GM19455 (cell line): Measurements from ENCODE around the gene ZNF805.
"Not testable (repeated sequence)": the region's sequence is repeated elsewhere in the genome, so short reads cannot be mapped to it uniquely, and the experiment has no call there.

Experiments used
- ATAC-seq: cut with Tn5 transposase; IDR thresholded peaks from one replicate; pipeline ENCODE4 v1.9.1; 2021; ENCODE audit not compliant: unreplicated experiment

Gene ZNF805

DNA sequence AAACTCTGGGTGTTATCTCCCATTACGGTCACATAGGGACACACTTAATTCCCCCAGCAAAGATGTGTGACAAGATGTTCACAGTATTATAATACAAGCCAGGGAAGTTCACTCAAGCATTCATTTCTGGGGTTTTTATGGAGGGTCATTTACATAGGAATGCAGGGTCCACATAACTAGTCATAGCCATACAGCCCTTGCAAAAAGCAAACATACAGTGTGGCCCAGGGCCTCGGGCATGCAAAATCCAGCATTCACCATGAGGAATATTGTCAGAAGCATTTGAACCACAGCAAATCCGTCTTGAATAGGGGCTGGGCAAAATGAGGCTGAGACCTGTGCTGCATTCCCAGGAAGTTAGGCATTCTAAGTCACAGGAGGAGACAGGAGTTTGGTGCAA, 26.9 kb downstream of the ZNF805 start:
- ATAC-seq = no peak

GRCh38 chr19:57269515-57270250, 29.3 kb downstream of the ZNF805 start:
- ATAC-seq = no peak

GRCh38 chr19:57271280-57271679, 30.8 kb downstream of the ZNF805 start:
- no peak for ATAC-seq

DNA sequence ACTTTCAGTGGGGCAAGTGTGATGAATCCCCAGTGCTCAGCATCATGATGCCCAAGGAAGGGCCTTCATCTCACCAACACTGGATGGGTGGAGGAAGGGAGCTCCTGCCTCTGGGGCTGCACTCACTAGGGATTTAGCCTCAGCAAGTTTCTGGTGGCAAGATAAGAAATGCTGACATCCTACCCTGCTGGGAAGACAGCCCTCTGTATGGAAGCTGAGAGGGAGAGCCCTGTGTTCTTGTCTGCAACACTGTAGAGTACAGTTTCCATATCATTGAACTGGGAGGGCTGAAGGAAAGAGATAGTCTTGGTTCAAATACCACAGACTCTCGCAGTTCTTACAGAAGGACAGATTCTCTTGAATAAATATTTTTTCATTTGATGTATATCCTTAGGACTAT, 32.6 kb downstream of the ZNF805 start:
- ATAC-seq = no peak

- no peak for ATAC-seq
Observed at GRCh38 chr19:57276430-57276829, 36.0 kb downstream of the ZNF805 start.

DNA sequence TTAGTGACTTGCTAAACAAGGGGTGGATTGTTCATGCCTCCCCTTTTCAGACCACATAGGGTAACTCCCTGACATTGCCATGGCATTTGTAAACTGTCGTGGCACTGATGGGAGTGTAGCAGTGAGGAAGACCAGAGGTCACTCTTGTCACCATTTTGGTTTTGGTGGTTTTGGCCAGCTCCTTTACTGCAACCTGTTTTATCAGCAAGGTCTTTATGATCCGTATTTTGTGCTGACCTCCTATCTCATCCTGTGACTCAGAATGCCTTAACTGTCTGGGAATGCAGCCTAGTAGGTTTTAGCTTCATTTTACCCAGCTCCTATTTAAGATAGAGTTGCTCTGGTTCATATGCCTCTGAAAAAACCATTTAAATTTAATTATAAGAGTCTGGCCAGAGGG, 38.0 kb downstream of the ZNF805 start:
- not testable (repeated sequence) for ATAC-seq

DNA sequence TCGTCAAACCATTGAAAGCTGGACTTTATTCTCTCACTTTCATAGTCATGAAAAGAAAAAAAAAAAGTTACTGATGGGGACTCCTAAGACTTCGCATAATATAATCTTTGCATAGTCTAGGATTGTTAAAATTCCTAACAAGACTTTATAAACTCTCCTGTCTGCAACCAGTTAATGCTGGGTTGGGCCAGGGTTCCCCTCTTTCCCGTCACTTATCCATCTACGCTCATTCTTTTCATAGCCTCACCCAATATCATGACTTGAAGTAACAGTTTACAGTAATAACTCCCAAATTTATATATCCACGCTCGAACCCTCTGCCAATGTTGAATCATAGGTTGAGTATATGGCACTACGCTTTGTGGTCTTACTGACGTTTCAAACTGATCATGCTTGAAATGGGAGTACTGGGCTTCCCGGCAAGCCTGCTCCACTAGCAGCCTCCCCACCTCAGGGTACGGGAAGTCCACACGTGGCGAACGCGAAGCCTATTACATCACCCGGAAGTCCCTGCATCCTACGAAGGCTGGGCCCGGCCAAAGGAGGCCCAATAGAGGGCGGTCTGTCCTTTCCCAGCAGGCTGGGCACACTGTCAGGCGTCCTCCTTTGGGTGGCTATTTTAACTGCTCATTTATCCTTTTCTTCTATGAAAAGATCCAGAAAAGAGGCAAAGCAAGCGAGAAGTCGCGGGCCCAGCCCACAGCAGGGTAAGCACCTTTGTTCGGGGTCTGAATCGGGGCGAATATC, 39.2 kb downstream of the ZNF805 start:
- ATAC-seq = peak; percentile 66

GRCh38 chr19:57280165-57280961, 39.9 kb downstream of the ZNF805 start, which contains the start of gene ZNF460:
TSS of gene ZNF460 (plus strand) at chr19:57280485. CDS start at chr19:57280807, 322 bp downstream.
- peak; percentile 78 for ATAC-seq

- no peak for ATAC-seq
Observed at GRCh38 chr19:57280962-57281400, 40.5 kb downstream of the ZNF805 start.

DNA sequence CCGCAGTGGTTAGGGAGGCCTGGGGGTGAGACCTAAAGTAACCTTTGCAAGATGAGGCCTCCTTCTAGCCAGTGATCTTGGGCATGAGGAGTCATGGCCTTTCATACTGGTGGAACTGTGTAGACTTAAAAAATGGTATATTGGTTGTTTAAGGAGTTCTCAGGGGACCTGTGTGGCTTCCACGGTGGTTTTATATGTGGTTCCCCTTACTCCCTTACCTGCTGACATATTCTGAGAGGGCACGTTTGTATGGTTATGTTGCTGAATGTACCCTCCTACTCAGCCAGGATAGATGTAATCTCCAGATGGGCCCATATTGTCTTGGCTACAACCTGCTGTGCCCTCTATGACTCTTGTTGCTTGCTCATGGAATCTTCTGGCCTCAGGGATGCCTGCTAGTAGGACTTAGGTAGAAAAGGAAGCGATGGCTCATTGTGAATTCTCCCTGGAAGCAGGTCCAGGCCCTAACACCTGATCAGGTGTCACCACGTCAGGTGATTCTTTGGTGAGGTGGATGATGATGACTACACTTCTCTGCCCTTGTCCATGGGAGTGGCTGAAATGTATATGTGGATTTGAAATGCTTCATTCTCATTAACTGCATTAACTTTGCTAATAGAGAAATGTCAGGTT, 41.7 kb downstream of the ZNF805 start:
- ATAC-seq = no peak

DNA sequence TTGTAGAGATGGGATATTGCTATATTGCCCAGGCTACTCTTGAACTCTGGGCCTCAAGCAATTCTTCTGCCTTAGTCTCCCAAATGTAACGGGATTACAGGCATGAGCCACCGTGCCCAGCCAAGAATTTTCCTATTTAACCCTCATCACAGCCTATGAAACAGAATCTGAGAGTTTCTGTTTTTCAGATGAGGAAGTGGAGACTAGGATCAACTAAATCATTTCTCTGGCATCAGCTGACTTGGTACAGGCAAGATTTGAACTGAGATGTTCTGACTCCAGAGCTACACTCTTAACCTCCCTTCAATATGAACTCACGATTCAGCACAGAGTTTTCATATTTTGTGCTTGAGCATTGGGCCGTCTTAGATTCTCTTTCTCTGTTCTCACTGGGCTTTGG, 47.9 kb downstream of the ZNF805 start:
- no peak for ATAC-seq

DNA sequence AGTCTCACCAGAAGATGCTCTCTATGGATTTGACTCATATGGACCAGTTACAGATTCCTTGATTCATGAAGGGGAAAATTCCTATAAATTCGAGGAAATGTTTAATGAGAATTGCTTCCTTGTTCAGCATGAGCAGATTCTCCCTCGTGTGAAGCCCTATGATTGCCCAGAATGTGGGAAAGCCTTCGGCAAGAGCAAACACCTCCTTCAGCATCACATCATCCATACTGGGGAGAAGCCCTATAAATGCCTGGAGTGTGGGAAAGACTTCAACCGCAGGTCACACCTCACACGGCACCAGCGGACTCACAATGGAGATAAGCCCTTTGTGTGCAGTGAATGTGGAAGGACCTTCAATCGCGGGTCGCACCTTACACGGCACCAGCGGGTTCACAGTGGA, 50.5 kb downstream of the ZNF805 start:
- ATAC-seq = no peak

DNA sequence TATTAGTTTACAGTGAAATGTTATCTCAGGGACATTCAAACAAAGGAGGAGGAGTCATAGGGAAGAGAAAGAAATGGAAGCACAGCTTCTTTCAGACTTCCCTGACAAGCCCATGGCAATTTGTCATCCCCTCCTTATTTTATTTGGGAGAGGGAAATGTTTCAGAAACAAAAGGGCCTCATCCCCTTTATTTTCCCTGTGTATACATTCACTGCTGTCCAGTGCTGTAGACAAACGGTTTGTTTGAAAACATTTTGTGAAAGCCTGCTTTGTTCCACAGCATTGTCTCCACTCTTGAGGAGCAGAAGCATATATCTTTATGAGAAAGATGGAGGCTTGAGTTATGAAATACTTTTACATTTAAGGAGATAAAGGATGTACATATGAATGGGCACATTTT, 52.1 kb downstream of the ZNF805 start:
- ATAC-seq = no peak

GRCh38 chr19:57293719-57294118, 53.3 kb downstream of the ZNF805 start:
- ATAC-seq = no peak

- no peak for ATAC-seq
Observed at GRCh38 chr19:57302020-57302465, 61.6 kb downstream of the ZNF805 start.

DNA sequence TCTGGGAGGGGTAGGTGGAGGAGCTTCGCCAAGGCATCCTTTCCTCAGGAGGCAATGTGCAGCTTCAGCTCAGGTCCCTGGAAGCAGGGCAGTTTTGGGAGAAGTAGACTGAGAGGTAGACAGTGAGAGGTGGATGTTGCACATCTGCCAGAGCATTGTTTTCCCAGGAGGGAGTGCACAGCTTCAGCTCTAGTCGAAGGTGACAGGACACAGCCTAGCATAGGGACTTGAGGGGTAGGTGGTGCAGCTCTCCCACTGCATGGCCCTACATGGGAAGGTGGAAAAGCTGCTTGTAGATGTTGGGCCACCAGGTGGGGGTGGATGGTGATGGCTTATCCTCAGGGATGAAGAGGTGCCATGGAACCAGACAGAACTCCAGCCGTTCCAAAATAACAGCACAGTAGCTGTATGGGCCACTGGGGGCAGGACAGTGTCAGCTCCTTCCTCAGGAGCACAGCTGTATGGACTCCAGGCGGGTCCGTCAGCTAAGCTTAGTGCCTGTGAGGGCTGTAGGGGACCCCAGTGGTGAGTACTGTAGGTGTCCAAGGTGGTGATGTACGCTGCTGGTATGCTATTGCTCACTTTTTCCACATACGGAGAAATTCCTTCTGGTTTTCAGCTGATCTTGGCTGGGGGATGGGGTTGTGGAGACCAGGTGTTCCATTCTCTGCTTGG, 62.4 kb downstream of the ZNF805 start:
- ATAC-seq = no peak
